GM21367 (cell line): ENCODE data around the gene SLC7A8.

ENCODE experiments used
- ATAC-seq: cut with Tn5 transposase; IDR thresholded peaks from one replicate; pipeline ENCODE4 v1.9.1; 2021; ENCODE audit not compliant: unreplicated experiment

The SLC7A8 gene

DNA sequence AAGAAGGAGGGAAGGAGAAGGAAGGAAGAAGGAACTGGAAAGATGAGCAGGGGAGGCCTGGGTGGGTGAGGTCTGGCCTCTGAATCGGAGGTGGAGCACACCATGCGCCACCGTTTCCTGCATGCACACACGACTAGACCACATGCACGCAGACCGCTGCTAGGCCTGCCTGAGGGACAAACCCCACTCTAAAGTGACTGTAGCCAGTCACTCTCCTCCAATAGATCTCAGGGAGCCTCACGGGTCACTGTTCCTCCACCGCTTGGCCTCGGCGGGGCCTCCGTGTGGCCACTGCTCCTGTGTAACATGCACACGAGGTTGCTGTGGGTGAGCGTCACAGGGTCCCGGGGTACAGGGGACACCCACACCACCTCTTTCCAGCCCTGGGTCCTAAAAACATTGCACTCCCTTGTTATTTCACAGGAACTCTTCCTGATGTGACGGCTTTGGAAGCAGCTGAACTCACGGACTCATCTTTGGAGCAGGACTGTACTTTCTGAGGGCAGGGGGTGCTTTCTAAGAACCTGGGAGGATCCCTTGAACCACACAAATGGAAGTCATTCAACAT is 46.8 kb downstream of the SLC7A8 start:
- ATAC-seq, result no peak

- ATAC-seq, result no peak
Observed at GRCh38 chr14:23132970-23133369, 50.5 kb downstream of the SLC7A8 start.

DNA sequence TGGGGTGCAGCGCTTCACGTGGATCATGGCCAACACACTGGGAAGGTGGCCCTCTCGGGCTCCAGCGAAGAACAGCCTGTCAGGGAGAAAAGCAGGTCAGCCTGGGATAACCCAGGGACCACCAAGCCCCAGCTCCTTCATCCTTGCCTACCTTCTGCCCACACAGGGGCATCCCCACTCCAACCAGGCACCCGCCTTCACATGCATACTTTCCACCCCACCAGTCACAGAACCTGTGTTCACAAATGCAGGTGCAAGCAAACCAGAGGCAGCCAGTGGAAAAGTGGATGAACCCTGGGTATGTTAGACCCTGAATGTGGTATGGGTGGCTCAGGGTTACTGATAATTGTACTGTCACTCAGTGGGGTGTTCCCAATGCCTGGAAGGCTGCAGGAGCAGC is 52.0 kb downstream of the SLC7A8 start:
- no peak for ATAC-seq

GRCh38 chr14:23130871-23131270 is 52.6 kb downstream of the SLC7A8 start:
- ATAC-seq, result no peak

GRCh38 chr14:23129759-23130316 is 53.6 kb downstream of the SLC7A8 start:
- no peak for ATAC-seq

DNA sequence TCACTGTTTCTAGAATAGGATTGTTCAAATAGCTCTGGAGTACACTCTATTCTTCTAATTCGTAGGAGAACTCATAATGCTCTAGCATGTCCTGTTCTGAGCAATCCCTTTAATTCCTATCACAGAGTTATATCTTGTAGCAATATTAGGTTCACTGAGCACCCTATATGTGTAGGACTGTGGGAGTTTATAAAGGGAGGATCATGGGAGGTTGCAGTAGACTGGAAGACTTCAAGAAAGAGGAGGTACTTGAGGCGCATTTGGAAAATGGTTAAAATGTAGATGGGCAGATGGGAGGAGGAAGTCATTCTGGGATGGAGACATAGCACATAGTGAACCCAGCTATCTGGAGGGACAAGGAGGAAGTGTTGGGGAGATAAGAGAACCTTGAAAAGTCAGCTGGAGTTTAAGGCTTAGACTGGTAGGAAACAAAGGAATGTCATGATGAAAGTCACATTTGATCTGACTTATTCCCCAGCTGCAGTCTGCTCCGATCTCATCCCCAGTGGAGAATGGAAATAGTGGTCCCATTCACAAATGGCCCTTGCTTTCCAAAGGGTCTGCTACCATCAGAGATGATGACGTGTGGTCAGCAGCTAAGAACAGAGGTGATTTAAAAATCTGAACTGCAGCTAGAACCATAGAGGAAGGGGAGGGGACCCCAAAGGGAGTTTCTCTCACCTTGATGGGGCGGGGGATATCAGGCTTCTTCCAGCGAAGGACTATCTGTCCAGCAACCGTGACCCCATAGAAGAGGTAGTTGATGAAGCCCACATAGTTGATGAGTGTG is 54.3 kb downstream of the SLC7A8 start:
- no peak for ATAC-seq

- ATAC-seq, result no peak
Observed at GRCh38 chr14:23127861-23128260, 55.6 kb downstream of the SLC7A8 start.

GRCh38 chr14:23126548-23127278 is 56.7 kb downstream of the SLC7A8 start:
- no peak for ATAC-seq

- no peak for ATAC-seq
Observed at GRCh38 chr14:23125933-23126524, 57.4 kb downstream of the SLC7A8 start.

DNA sequence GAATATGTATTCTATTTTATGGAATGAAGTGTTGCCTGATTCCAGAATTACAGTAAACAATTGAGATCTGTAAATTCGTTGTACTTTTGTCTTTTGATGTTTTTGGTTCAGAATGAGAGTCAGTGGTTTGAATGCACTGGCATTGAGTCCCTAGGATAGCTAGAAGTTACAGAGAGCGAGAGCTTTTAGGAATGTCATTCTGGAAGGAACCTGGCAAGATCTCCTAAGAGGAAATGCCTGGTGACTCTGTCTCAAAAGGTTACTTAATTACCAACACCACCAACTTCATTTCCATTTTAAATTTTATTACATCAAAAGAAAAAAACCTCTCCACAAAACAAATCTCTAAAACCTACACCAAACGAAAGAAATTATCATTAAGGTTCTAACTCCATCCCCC is 58.4 kb downstream of the SLC7A8 start:
- no peak for ATAC-seq

DNA sequence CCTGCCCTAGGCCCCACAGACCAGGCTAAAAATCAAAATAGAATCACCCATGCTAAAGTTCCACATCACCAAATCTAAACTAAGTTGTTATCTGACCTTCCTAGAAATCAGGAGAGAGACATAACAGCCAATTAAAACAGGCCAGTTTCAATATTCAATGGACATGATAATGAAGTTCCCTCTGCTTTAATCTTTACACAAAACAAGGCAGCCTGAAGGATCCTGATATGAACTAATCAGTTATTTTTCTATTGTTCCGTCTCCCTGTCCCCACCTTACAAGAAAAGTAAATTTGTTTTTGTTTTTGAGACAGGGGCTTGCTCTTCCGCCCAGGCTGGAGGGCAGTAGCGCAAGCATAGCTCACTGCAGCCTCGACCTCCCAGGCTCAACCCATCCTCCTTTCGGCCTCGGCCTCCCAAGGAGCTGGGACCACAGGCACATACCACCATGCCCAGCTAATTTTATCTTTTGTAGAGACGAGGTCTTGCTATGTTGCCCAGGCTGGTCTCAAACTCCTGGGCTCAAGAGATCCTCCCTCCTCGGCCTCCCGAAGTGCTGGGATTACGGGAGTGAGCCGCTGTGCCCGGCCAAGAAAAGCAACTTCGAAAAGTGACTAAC is 59.0 kb downstream of the SLC7A8 start:
- ATAC-seq, result no peak

DNA sequence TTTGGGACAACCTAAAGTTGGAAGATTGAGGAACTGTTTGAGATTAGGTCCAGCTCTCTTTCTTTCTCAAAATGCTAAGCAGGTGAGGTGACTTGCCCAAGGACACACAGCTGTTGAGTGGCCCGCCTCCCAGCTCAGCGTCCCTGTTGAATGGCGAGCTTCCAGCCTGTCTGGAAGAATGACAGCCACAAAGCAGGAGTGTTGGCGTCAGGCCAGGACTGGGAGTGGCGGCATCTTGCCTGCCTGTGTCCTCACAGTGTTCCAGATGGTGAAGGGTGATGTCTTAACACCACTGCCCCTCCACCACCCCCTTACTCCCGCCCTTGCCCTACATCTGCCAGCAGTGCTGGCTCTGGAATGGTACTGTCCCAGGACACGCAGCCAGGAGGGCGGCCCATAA is 60.0 kb downstream of the SLC7A8 start:
- ATAC-seq, result no peak

- ATAC-seq, result no peak
Observed at GRCh38 chr14:23122086-23122485, 61.4 kb downstream of the SLC7A8 start.

DNA sequence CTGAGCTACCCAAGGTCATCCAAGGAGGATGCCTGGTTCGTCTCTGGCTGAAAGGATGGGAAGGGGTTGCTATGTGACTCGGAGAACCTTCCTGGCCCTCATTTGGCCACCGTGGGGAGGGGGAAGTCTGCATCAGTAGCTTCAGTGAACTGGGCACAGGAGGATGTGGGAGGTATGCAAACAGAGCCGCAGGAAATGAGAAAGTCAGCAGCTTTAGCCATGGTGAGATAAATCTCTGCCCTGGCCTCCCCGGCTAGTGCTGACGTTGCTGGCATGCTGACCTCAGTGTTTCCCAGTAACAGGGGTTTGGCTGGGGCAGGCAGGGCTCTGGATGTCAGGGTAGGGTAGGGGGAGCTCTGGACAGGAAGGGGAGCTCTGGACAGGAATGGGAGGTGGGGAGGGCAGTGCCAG is 62.1 kb downstream of the SLC7A8 start:
- no peak for ATAC-seq

- ATAC-seq, result peak; percentile 68
Observed at GRCh38 chr14:23120541-23121251, 62.8 kb downstream of the SLC7A8 start.

DNA sequence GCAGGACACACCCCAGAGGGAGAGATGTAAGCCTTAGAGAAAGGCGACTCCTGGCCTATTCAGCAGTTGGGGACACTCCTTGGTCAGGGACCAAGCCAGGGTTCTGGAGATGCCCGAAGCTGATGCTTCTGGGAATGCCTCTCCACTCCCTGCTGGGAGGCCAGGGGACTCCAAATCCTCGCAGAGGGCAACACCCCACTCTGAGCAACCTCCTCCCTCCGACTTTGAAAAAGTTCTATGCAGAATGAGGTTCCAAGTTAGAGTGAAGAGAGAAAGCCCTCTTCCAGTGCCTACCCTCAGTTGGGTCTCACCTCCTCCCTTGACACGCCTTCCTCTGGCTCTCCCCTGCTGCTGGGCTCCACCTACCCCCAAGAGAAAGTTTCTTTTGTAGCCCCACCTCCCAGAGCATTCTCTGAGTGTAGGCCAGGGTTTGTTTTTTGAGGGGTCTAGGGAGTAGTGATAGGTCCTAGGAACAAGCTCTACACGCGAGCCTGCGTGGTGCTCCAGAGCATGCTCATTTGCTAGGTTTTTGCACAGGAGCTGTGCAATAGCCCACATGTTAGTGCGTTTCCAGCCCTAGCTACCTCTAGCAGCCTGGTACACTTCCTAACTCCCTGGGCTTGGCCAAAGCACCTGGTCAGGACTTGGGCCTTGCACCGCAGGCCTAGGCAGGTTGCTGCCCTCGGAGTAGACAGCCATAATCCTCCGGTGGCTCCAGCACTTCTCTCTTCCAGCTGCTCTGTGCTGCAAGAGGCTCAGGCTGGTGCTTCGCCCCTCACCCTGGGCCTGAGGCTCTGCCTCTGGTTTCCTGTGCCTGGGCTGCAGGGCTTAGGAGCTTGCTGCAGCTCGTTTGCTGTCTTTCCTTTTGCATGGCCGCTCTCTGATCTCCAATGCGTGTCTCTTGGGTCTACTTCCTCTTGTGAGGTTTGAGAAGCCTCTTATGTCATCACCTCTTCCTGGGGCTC is 63.8 kb downstream of the SLC7A8 start:
- ATAC-seq, result no peak

GRCh38 chr14:23118506-23119362 is 64.7 kb downstream of the SLC7A8 start, which contains the start of gene CEBPE:
CEBPE (minus strand) TSS chr14:23119255; CDS start chr14:23119091, 164 bp downstream.
- no peak for ATAC-seq

DNA sequence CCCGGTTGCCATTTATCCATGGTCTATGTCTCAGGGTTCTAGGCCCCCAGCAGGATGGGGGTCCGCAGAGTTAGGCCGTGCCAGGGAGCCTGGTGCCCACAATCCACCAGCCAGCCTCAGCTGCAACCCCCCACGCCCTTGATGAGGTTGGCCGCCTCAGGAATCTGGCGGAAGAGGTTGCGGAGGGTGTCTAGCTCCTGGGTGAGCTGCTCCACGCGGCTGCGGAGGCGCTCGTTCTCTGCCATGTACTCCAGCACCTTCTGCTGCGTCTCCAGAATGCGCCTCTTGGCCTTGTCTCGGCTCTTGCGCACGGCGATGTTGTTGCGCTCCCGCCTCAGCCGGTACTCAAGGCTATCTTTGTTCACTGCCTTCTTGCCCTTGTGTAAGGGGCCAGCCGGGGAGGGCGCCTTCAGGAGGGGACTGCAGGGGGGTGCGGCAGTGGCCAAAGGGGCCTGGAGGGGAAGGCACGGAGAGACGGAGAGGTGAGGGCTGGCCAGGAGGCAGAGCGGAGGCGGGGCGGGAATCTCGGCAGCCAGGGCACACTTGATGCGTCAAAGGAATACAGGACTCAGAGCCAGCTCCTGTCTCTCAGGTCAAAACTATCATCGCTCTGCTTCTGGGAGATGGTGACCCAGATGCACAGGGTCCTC is 66.0 kb downstream of the SLC7A8 start:
- ATAC-seq, result no peak
